ENCODE results near the gene ZNF554.

Gene ZNF554

DNA sequence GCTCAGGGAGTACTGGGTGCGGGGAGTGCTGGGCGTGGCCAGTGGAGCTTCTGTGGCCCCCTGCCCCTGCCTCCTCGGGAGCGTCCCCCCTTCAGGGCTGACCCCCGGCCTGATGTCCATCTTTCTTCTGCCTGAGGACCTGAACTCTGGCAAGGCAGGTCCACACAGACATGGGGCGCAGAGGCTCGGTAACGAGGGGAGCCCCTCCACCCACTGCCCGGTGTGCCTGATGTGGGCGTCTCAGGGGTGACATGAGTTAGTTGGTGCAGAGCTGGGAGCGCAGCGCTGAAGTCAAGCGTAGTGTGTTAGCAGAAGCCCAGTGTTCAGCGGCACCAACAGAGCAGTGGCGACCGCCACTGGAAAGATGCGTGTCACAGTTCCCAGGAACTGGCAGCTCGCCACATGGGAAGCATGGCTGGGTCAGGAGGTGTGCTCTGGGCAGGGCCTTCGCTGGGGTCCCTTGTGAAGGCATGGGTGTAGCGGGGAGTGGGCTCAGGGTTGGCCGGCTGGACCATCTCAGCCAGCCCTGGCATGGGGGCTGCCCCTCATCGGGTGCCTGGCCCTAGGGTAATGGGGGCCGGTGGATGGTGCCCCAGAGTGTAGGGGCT, 22.9 kb upstream of the ZNF554 start:
- no peak overlapping the region for H3K4me3 ChIP-seq (ENCODE audit: low read length)
- no peak for TF ChIP-seq ZNF274 (IDR thresholded peaks at IDR 0.05; ENCODE audit: low read depth, low read length)

DNA sequence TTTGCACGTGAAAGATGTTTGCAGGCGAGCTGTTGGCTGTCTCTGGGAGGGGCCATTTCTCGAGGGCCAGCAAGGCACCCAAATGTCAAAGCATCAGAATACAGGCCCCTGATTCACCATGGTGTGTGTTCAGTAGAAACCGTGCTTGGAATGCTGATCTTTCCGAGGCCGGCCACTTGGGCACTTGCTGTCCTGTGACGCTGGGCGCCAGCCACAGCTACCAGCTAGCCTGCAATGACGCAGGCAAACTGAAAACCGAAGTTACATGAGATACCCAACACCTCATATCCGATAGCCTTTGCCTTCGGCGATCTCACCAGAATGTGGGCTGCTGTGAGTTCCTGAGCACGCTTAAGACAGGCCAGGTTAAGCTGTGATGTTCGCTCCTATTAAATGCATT, 22.4 kb upstream of the ZNF554 start:
- no peak for TF ChIP-seq ZNF274 (IDR thresholded peaks at IDR 0.05; ENCODE audit: low read depth, low read length)
- H3K4me3 ChIP-seq (ENCODE audit: low read length): no peak overlapping the region

- no peak for TF ChIP-seq ZNF274 (IDR thresholded peaks at IDR 0.05; ENCODE audit: low read depth, low read length)
- H3K4me3 ChIP-seq (ENCODE audit: low read length): no peak overlapping the region
Measured at GRCh38 chr19:2798158-2798685, 21.4 kb upstream of the ZNF554 start.

GRCh38 chr19:2798733-2799132, 20.9 kb upstream of the ZNF554 start:
- no peak overlapping the region for H3K4me3 ChIP-seq (ENCODE audit: low read length)
- no peak for TF ChIP-seq ZNF274 (IDR thresholded peaks at IDR 0.05; ENCODE audit: low read depth, low read length)

- no peak for TF ChIP-seq ZNF274 (IDR thresholded peaks at IDR 0.05; ENCODE audit: low read depth, low read length)
- no peak overlapping the region for H3K4me3 ChIP-seq (ENCODE audit: low read length)
Measured at GRCh38 chr19:2799273-2800020, 20.2 kb upstream of the ZNF554 start.

- TF ChIP-seq ZNF274 (IDR thresholded peaks at IDR 0.05; ENCODE audit: low read depth, low read length): no peak
- no peak overlapping the region for H3K4me3 ChIP-seq (ENCODE audit: low read length)
Measured at GRCh38 chr19:2800506-2800905, 19.2 kb upstream of the ZNF554 start.

- no peak for TF ChIP-seq ZNF274 (IDR thresholded peaks at IDR 0.05; ENCODE audit: low read depth, low read length)
- no peak overlapping the region for H3K4me3 ChIP-seq (ENCODE audit: low read length)
Measured at GRCh38 chr19:2802826-2803225, 16.8 kb upstream of the ZNF554 start.

DNA sequence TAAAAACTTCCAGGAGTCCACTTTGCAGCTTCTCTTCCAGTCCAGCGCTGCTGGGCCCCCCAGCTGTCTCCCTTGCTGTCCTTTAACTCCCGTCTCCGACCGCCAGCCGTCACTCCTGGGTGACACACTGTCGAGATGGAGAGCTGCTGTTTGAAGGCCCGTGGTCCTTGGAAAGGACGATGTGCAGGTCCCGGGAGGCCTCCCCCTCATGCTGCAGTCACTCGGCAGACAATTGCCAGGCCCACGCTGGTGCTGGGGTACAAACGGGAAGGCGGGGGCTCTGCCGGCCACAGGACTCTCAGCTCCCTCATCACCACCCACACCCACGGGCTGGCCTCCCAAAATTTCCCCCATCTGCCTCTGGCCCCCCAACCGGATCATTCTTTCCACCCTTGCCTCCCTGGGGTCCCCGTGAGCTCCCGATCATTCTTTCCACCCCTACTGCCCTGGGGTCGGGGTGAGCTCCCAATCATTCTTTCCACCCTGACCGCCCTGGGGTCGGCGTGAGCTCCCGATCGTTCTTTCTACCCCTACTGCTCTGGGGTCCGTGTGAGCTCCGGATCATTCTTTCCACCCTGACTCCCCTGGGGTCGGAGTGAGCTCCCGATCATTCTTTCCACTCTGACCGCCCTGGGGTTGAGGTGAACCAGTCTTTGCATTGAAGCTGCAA, 16.0 kb upstream of the ZNF554 start:
- no peak overlapping the region for H3K4me3 ChIP-seq (ENCODE audit: low read length)
- no peak for TF ChIP-seq ZNF274 (IDR thresholded peaks at IDR 0.05; ENCODE audit: low read depth, low read length)

DNA sequence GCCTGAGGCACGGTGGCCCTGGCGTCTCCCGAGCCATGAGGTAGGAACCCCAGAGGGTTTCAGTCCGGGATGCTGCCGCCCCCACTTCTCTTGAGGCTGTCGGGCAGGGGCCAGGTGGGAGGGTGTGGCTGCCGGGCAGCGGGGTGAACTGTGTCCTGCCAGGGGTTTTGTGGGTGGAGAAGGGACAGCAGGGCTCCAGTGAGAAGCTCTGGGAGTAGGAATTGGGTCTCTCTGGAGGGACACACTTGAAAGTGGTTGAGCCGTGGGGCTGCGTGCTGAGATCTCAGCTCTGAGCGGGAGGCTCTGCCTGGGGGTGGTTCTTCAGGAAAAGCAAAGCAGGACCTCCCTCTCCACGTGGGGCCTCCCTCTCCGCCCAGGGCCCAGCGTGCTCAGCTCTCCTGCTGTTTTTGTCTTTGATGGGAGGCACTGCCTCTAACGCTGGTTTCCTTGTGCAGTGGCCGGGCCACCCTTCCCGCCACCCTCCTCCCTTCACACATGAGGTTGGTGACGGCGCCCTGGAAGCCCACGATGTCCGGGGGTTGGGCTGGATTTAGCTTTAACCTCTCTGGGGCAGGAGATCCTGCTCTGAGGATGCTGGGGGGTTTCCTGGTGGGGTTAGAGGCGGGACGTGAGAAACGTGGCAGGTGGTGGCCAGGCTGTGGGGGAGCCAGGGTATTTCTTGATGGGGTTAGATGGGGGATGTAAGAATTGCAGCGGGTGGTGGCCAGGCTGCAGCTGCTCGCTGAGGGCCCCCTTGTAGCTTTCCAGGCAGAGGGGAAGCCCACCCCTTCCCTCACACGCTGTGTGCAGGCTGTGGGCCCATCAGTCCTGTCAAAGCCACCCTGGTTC, 15.3 kb upstream of the ZNF554 start:
- no peak overlapping the region for H3K4me3 ChIP-seq (ENCODE audit: low read length)
- no peak for TF ChIP-seq ZNF274 (IDR thresholded peaks at IDR 0.05; ENCODE audit: low read depth, low read length)

- TF ChIP-seq ZNF274 (IDR thresholded peaks at IDR 0.05; ENCODE audit: low read depth, low read length): no peak
- no peak overlapping the region for H3K4me3 ChIP-seq (ENCODE audit: low read length)
Measured at GRCh38 chr19:2805261-2805900, 14.3 kb upstream of the ZNF554 start.

DNA sequence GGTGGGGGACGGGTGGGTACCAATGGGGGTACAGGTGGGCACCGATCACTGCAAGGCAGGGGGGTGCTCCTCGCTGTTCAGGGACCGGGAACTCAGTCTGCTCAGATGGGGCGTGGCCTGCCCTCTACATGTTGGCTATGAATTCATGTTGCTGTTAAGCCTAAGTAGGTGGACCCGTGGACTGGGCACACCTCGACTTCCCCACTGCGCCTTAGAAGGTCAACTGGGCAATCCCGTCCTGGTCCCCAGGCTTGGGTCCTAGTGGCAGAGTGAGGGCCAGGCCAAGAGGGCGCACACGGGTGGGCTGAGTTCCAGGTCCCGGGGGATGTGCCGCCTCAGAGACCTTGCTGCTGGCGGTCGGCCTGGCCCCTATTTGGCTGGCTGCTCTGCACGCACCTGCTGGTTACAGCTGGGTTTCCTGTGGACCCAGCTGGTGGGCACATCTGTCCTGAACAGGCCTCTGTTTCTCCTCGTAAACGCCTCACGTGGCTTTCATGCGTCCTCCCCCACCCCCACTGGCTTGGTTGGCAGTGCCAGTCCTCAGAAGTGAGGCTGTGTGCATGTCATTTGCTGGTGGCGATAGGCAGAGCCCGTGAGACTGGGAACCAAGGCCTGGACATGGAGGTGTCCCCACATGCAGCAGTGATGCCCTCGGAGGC, 13.5 kb upstream of the ZNF554 start:
- no peak overlapping the region for H3K4me3 ChIP-seq (ENCODE audit: low read length)
- TF ChIP-seq ZNF274 (IDR thresholded peaks at IDR 0.05; ENCODE audit: low read depth, low read length): no peak

DNA sequence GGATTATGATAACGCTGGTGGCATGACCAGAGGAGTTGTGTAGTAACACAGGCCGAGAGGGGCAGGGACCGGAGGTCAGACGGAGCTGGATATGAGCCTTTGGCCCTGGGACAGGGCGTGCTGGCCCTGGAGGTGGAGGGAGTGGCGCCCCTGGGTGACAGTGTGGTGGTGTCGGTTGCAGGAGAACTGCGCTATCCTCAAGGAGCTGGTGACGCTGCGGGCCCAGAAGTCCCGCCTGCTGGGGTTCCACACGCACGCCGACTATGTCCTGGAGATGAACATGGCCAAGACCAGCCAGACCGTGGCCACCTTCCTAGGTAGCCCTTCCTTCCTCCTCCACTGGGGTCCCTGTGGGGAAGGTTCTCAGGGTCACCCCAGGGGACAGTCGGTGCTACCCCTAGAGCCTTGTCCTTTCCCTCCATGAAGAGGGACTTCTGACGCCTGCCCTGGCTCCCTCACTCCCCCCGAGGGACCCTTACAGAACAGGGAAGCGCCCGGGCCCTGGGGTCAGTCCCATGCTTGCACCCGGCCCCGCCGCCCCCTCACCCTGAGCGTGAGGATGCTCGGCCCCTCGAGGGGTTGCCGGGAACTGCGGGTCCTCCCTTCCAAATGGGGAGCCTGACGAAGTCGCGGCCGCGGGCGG, 12.8 kb upstream of the ZNF554 start:
- no peak overlapping the region for H3K4me3 ChIP-seq (ENCODE audit: low read length)
- no peak for TF ChIP-seq ZNF274 (IDR thresholded peaks at IDR 0.05; ENCODE audit: low read depth, low read length)

Data from GM08714 (cell line).